Activated CD4-positive, alpha-beta T cell treated with anti-CD3 and anti-CD28 coated beads for 4 hours (primary cell): Measurements from ENCODE around the gene GLCE.
A peak's percentile ranks its signal among the peaks of the same experiment; 100 is the strongest.

Experiments used
- DNase-seq, 2 donors: peaks; one replicate each; pipeline ENCODE4 v3.0.0-alpha.2; 2020

Gene GLCE

GRCh38 chr15:69160141-69160993, at the start of gene GLCE:
Gene GLCE, plus strand, starts transcription at chr15:69160635. Its CDS starts 95,172 bp downstream, at chr15:69255807.
- peak; percentile 90 to 92 for DNase-seq

- no peak for DNase-seq
Observed at GRCh38 chr15:69114331-69114928, 46.0 kb upstream of the GLCE start.

- DNase-seq = no peak
Observed at GRCh38 chr15:69115031-69115430, 45.4 kb upstream of the GLCE start.

- DNase-seq = no peak
Observed at GRCh38 chr15:69116391-69116790, 44.0 kb upstream of the GLCE start.

- DNase-seq = no peak
Observed at GRCh38 chr15:69117431-69117871, 43.0 kb upstream of the GLCE start.

- DNase-seq = no peak
Observed at GRCh38 chr15:69118089-69118488, 42.3 kb upstream of the GLCE start.

- no peak for DNase-seq
Observed at GRCh38 chr15:69119001-69119400, 41.4 kb upstream of the GLCE start.

- no peak for DNase-seq
Observed at GRCh38 chr15:69119683-69120395, 40.6 kb upstream of the GLCE start.

GRCh38 chr15:69120732-69121131, 39.7 kb upstream of the GLCE start:
- no peak for DNase-seq

- DNase-seq = no peak
Observed at GRCh38 chr15:69121198-69121828, 39.1 kb upstream of the GLCE start.

- DNase-seq = no peak
Observed at GRCh38 chr15:69125236-69125635, 35.2 kb upstream of the GLCE start.

GRCh38 chr15:69126054-69126469, 34.4 kb upstream of the GLCE start:
- DNase-seq = no peak

GRCh38 chr15:69127306-69127705, 33.1 kb upstream of the GLCE start:
- DNase-seq = no peak

GRCh38 chr15:69128667-69129311, 31.6 kb upstream of the GLCE start:
- DNase-seq = no peak

GRCh38 chr15:69131362-69132220, 28.8 kb upstream of the GLCE start:
- DNase-seq = no peak

- DNase-seq = no peak
Observed at GRCh38 chr15:69132430-69132829, 28.0 kb upstream of the GLCE start.

- no peak for DNase-seq
Observed at GRCh38 chr15:69132977-69133861, 27.2 kb upstream of the GLCE start.

GRCh38 chr15:69133862-69134519, 26.4 kb upstream of the GLCE start:
- DNase-seq = no peak

- no peak for DNase-seq
Observed at GRCh38 chr15:69134791-69135190, 25.6 kb upstream of the GLCE start.

- no peak for DNase-seq
Observed at GRCh38 chr15:69135499-69135898, 24.9 kb upstream of the GLCE start.
